ENCODE results near the gene CRB1. TPM values are rescaled to one million over a fixed set of nuclear protein-coding genes. Genes with fewer than 3 reads are reported as not detected.

CRB1 gene
- total RNA-seq, 1 donor from 2014 or later: 0.51 TPM

GRCh38 chr1:197252973-197253372 is 15.1 kb upstream of the CRB1 start:
- no peaks in the 10 kb centered on the region for H3K27me3 Mint-ChIP-seq (ENCODE audit: low read depth)
- no peak for DNase-seq (ENCODE audit: low spot score in 2 of 2, unreplicated experiment in 2 of 2)
- no peak for TF ChIP-seq CTCF (IDR thresholded peaks at IDR 0.05; ENCODE audit: unreplicated experiment)
- no peak overlapping the region for H3K27ac Mint-ChIP-seq
- H3K36me3 Mint-ChIP-seq: no peaks in the 10 kb centered on the region
- H3K9me3 Mint-ChIP-seq: no peaks in the 10 kb centered on the region
- peaks cover 14% of the 10 kb centered on the region for H3K4me1 Mint-ChIP-seq
- no peak overlapping the region for H3K4me3 Mint-ChIP-seq

- Mint-ChIP-seq H3K4me1 (peaks cover 8% of the 10 kb centered on the region), H3K27ac (no peak overlapping the region), H3K4me3 (no peak overlapping the region), H3K9me3 (no peaks in the 10 kb centered on the region), H3K36me3 (no peaks in the 10 kb centered on the region), H3K27me3 (ENCODE audit: low read depth) (no peaks in the 10 kb centered on the region)
- TF ChIP-seq CTCF (IDR thresholded peaks at IDR 0.05; ENCODE audit: unreplicated experiment): no peak
- no peak for DNase-seq (ENCODE audit: low spot score in 2 of 2, unreplicated experiment in 2 of 2)
These were observed 13.2 kb upstream of the CRB1 start for GRCh38 chr1:197254866-197255265.

GRCh38 chr1:197264936-197265567 is 3.0 kb upstream of the CRB1 start:
- peaks cover 4% of the 10 kb centered on the region for H3K27me3 Mint-ChIP-seq (ENCODE audit: low read depth)
- DNase-seq (ENCODE audit: low spot score in 2 of 2, unreplicated experiment in 2 of 2): no peak
- H3K9me3 Mint-ChIP-seq: peaks cover 9% of the 10 kb centered on the region
- H3K4me3 Mint-ChIP-seq: no peak overlapping the region
- H3K36me3 Mint-ChIP-seq: no peaks in the 10 kb centered on the region
- no peaks in the 10 kb centered on the region for H3K4me1 Mint-ChIP-seq
- no peak overlapping the region for H3K27ac Mint-ChIP-seq
- TF ChIP-seq CTCF (IDR thresholded peaks at IDR 0.05; ENCODE audit: unreplicated experiment): no peak

GRCh38 chr1:197269053-197269452 is 1.0 kb downstream of the CRB1 start:
- no peak overlapping the region for H3K27ac Mint-ChIP-seq
- H3K36me3 Mint-ChIP-seq: no peaks in the 10 kb centered on the region
- peaks cover 2% of the 10 kb centered on the region for H3K9me3 Mint-ChIP-seq
- H3K4me1 Mint-ChIP-seq: no peaks in the 10 kb centered on the region
- no peak for DNase-seq (ENCODE audit: low spot score in 2 of 2, unreplicated experiment in 2 of 2)
- peaks cover 18% of the 10 kb centered on the region for H3K27me3 Mint-ChIP-seq (ENCODE audit: low read depth)
- no peak overlapping the region for H3K4me3 Mint-ChIP-seq
- no peak for TF ChIP-seq CTCF (IDR thresholded peaks at IDR 0.05; ENCODE audit: unreplicated experiment)

- no peak for TF ChIP-seq CTCF (IDR thresholded peaks at IDR 0.05; ENCODE audit: unreplicated experiment)
- Mint-ChIP-seq H3K4me1 (no peaks in the 10 kb centered on the region), H3K27me3 (ENCODE audit: low read depth) (peaks cover 23% of the 10 kb centered on the region), H3K9me3 (no peaks in the 10 kb centered on the region), H3K4me3 (no peak overlapping the region), H3K36me3 (no peaks in the 10 kb centered on the region), H3K27ac (no peak overlapping the region)
- DNase-seq (ENCODE audit: low spot score in 2 of 2, unreplicated experiment in 2 of 2): no peak
These were observed 4.7 kb downstream of the CRB1 start for GRCh38 chr1:197272791-197273190.

- TF ChIP-seq CTCF (IDR thresholded peaks at IDR 0.05; ENCODE audit: unreplicated experiment): no peak
- Mint-ChIP-seq H3K36me3 (no peaks in the 10 kb centered on the region), H3K4me1 (no peaks in the 10 kb centered on the region), H3K27ac (no peak overlapping the region), H3K27me3 (ENCODE audit: low read depth) (peaks cover 18% of the 10 kb centered on the region), H3K9me3 (no peaks in the 10 kb centered on the region), H3K4me3 (no peak overlapping the region)
- DNase-seq (ENCODE audit: low spot score in 2 of 2, unreplicated experiment in 2 of 2): no peak
These were observed 9.1 kb downstream of the CRB1 start for GRCh38 chr1:197277166-197277565.
